BJ (cell line): ENCODE results near the gene ACSF3. TPM values are rescaled to one million over a fixed set of nuclear protein-coding genes. Genes with fewer than 3 reads are reported as not detected.

Source experiments
- CTCF ChIA-PET: fragments of 350-600 bp; formaldehyde crosslinking; extraction: SDS; loops from one replicate; lab custom pipeline; 2021; ENCODE audit warnings: antibody characterized with exemption, inconsistent platforms; lab: Yijun Ruan, JAX
- POLR2A ChIA-PET: fragments of 300-600 bp; sonication (Branson Sonifier 250); formaldehyde crosslinking; extraction: SDS; loops from one replicate; lab custom pipeline; 2021; ENCODE audit warnings: antibody characterized with exemption; lab: Charles Lee
- DNase-seq: peaks from one replicate; pipeline ENCODE4 v3.0.0-alpha.2; 2011; ENCODE audit warnings: low read depth
- H3K27me3 ChIP-seq: 2 replicates; pipeline ENCODE4 v1.6.0; 2011; ENCODE audit warnings: low read length; ENCODE audit not compliant: control insufficient read depth, insufficient read depth
- H3K36me3 ChIP-seq: 2 replicates; pipeline ENCODE4 v1.5.1; 2011; ENCODE audit warnings: low read length; ENCODE audit not compliant: control insufficient read depth, insufficient read depth
- H3K4me3 ChIP-seq: 2 replicates; pipeline ENCODE4 v1.5.1; 2011; ENCODE audit warnings: low read depth, mild to moderate bottlenecking, control low read depth, low read length
- CTCF ChIP-seq: IDR thresholded peaks from 2 replicates; pipeline ENCODE4 v1.5.1; 2011; ENCODE audit warnings: low read depth, mild to moderate bottlenecking, control low read depth, inconsistent platforms, low read length, moderate library complexity; ENCODE audit not compliant: insufficient read depth
- polyA plus RNA-seq: library from polyadenylated mRNA; depleted of rRNA; stranded (reverse); fragments of >200 nt; gene quantifications from 2 replicates; pipeline ENCODE4 v1.2.3, GENCODE V29; 2011

ACSF3 gene
- polyA plus RNA-seq, 1 experiment, result 12.5 TPM

GRCh38 chr16:89047331-89048089, 46.1 kb upstream of the ACSF3 start:
- DNase-seq, result no peak
- ChIA-PET CTCF (no interaction called here), POLR2A (no interaction called here)
- Histone ChIP-seq H3K27me3 (no peaks in the 10 kb centered on the region), H3K36me3 (no peaks in the 10 kb centered on the region), H3K4me3 (no peak overlapping the region)
- TF ChIP-seq CTCF, result no peak

DNA sequence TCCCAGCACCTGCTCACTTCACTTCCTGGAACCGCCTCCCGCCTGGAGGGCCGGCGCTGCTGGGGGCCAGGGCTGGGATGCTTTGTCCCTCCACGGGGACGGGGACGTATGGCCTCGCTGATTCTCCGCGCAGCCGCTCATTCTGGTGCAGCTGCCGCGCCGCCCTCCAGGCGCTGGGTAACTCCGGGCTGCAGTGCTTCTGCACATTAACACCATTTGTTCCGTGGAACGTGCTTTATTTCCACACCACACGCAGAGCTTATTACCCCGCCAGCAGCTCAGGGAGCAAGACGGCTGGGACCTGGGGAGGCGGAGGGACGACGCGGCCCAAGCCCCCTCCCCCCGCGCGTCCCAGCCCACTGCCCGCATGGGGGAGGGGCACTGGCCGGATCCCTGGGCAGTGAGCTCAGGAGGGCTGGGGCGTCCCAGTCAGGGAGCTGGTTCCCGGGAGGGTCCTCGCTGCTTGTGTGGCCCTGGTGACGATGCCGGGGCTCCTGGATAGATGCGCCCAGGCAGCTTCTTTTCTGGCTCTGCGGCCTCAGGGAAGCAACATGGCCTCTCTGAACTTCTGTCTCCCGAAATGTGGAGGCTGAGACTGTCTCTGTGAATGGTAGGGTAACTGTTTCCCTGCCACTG, 45.4 kb upstream of the ACSF3 start:
- ChIA-PET CTCF (no interaction called here), POLR2A (no interaction called here)
- no peak for TF ChIP-seq CTCF
- no peaks in the 10 kb centered on the region for H3K36me3 ChIP-seq
- H3K27me3 ChIP-seq, result no peaks in the 10 kb centered on the region
- no peak overlapping the region for H3K4me3 ChIP-seq
- no peak for DNase-seq

- H3K27me3 ChIP-seq, result no peaks in the 10 kb centered on the region
- CTCF ChIA-PET, result interaction anchor here (0.6 kb wide), 1 partner anchor 14 kb away, joined by 3 read pairs; no protein-coding TSS in a partner anchor
These were observed 44.7 kb upstream of the ACSF3 start for GRCh38 chr16:89048871-89049422.

DNA sequence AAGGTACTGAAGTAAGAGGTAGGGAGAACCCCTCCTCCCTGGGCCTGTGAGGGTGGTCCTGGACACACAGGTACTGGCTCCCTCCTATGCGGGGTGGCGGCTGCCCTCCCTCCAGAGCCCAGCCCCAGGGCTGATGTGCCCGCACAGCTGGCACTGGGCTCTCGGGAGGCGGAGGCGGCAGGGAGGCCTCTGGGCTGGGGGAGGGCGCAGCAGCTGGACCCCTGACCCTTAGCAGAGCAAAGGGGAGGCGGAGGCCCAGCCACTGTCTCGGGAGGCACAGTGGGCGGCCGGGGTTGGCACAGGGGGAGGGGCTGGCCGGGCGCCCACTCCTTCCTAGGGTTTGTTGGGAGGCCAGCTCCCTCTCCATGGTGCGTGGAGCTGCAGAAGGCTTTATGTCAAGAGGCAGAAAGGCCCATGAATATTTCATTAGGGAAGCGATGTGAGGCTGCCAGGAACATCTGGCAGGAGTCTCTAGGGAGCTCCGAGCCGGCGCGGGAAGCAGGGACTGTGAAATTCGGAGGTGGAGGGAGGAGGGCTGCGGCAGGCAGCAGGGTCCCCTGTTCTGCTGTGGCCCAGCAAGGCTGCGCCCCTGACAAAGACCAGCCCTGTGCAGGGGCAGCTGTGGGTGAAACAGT, 44.1 kb upstream of the ACSF3 start:
- H3K4me3 ChIP-seq, result no peak overlapping the region
- TF ChIP-seq CTCF, result no peak
- ChIA-PET CTCF (interaction anchor here (0.6 kb wide), 1 partner anchor 13 kb away, joined by 3 read pairs; no protein-coding TSS in a partner anchor), POLR2A (no interaction called here)
- no peak for DNase-seq
- no peaks in the 10 kb centered on the region for H3K27me3 ChIP-seq
- no peaks in the 10 kb centered on the region for H3K36me3 ChIP-seq

More at GRCh38 chr16:89048871-89049422, 44.7 kb upstream of the ACSF3 start:
- TF ChIP-seq CTCF, result no peak
- no peak for DNase-seq
- Histone ChIP-seq H3K4me3 (no peak overlapping the region), H3K36me3 (no peaks in the 10 kb centered on the region)
- POLR2A ChIA-PET, result no interaction called here
